GM19438 (cell line): ENCODE measurements around the gene RRP8.

ENCODE experiments used
- ATAC-seq: cut with Tn5 transposase; IDR thresholded peaks from one replicate; pipeline ENCODE4 v1.9.1; 2021; ENCODE audit warnings: low read depth; ENCODE audit not compliant: unreplicated experiment

Gene RRP8

DNA sequence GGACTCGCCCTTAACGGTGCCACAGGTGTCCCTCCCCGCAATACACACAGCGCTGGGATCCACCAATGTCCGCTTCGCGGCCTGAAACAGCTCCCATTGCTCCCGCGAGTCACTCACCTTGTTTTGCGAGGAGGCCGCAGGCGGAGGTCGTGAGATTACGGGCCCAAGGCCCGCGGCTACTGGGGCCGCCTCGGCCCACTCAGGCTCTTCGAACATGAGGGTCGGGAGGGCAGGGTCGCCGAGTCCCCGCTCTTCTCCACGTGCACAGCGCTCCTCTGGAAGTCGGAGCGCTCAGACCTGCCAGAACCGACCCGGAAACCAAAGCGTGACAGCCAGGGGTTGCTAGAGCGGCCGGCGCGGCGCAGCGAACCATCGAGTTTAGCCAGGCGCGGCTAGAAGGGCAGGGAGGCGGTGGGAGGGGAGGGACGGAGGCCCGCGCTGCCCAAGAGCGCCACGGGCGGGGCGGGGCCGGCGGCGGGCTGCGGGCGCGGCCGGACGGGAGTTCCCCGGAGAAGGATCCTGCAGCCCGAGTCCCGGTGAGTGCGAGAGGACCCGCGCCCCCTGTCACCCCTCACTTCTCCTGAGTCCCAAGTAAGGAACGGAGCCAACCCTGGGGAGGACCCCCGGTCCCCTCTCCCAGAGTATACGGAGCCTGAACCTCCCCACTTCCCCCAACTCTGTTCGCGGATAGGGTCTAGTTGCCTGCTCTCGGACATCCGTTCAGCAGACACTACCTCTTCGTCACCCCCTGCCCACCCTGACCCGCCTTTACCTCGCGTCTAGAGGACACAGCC, at the start of gene RRP8, which contains the start of gene ILK:
Gene RRP8, minus strand, starts transcription at position 330 of the 794 bp plus-strand sequence. Its CDS starts 114 bp downstream, at position 216.
Gene ILK, plus strand, starts transcription at position 488 of the 794 bp plus-strand sequence. CDS start 498 bp downstream, outside the sequence.
- ATAC-seq, result peak; percentile 61

DNA sequence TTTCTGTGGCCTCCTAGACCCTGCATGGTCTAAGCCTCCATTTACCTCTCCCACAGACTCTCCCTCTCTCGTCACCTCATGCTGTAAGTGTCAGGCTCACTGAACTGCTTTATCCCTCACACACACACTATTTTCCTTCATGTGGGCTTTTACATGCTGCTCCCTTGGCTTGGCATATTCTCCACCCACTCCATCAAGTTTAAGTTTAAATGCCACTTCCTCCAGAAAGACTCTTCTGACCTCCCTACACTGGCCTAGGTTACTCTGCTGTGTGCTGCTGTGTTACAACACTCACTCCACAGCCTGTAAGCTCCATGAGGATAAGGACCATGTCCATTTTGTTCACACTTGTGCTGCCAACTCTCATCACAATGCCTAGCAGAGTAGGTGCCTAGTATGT, 49.7 kb upstream of the RRP8 start:
- ATAC-seq, result no peak

DNA sequence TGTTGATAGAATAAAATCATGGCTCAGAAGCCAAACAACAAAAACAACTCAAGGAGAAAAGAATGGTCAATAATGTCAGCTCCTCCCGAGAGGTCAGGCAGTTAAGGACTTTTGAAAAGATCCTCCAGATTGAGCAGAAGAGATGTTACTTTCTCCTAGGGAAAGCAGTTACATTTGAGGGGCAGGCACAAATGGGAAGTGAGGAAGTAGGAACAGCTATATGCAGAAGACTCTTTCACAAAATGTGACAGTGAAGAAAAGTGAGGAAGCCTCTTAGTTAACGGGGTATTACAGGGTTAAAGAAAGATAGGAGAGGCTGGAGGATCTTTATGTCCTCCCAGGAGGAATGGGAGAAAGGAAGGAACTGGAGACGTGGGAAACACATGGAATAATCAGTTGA, 48.8 kb upstream of the RRP8 start:
- ATAC-seq, result no peak

DNA sequence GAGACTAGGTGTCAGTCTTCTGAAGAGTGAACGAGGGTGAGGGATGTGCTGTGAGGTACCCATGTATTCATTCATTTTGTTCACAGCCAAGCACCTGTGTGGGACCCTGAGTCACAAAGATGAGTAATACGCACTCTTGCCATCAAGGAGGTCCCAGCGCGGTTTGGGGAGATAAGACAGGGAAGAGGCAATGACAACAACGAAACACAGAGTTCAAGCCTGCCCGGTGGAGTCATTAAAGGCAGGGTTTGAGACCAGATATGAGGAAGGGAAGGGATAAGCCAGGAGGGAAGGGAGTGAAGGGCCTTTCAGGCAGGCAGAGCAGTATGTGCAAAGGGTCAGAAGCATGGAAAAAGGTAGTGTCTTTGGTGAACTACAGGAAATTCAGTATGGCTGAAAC, 47.6 kb upstream of the RRP8 start:
- ATAC-seq, result no peak

DNA sequence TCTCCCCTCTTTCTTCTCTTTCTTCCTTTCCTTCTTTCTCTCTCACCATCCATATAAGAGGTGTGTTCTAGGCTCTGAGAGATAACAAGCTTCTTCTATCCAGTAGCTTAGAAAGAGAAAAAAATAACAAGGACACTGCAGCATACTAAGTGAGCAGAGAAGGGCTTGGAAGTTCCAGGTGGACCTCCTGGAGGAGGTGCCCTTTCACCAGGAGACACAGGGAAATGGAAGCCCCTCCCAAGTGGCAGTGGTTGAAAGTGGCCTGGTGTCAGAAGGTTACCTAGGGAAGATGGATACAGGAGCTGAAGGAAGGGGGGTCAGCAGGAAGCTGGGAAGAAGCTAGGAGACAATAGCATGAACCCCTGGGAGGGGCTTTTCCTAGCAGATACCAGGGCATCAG, 46.7 kb upstream of the RRP8 start:
- no peak for ATAC-seq

DNA sequence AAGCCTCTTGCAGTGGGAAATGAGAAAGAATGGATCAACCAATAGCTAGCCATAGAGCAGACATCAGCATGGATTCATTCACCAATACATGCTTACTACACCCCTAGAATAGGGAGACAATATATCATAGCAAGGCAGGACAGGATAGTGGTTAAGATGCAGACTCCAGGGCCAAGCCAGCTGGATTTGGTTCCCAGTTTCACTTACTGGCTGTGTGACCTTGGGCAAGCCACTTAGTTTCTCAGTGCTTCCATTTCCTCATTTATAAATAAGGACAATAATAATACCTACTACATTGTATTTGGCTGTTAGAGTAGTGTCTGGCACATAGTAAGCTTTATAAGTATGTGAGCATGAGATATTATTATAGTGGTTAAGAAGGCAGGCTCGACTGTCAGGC, 45.1 kb upstream of the RRP8 start:
- no peak for ATAC-seq

DNA sequence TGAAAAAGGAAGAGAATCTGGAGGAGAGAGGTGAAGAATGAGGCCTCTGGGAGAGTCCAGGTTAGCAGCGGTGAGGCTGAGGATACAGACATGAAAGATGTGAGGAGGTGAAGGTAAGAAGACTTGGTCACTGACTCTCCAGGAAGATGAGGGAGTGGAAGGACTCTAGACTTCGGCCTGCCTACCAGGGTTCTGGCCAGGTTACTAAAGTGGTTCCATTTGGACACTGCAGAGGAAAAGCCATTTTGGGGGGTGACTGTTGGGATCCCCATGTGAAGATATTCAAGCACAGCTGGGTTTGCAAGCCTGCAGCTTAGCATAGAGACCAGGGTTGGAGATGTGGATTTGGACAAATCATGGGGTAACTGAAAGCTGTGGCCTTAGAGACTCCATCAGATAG, 44.4 kb upstream of the RRP8 start:
- no peak for ATAC-seq

DNA sequence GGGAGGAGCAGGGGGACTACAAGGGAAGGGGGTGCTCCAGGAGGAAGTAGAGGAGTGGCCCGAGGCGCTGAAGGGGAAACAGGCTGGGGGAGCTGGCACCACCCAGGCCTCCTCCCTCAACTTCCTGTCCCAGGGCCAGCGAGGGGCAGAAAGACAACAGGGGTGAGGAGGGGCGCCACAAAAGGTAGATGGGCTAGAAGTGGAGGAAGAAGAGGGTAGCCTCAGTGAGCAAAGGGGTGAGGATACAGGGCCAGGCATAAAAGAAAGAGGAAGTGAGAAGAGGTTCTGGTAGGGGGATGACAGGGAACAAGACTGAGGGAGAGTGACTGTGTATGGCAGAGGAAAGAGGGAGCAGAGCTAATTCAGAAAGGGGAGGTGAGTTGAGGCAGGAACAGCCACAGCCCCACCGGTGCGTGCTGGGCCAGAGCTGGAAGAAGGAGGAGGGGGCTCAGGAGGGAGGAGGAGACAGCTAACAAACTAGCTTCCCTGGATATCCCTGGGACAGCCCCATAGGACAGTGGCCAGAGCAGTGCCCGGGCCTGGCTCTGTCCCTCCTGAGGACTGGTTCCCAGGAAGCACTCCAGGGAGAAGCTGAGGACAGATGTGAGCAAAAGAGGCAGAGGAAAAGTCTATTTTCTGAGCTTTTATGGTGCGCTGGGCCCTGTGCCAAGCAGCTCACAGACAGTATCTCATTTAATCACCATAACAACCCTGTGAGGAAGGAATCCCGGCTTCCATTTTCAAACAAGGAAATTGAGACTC, 43.7 kb upstream of the RRP8 start:
- peak; percentile 98 for ATAC-seq

DNA sequence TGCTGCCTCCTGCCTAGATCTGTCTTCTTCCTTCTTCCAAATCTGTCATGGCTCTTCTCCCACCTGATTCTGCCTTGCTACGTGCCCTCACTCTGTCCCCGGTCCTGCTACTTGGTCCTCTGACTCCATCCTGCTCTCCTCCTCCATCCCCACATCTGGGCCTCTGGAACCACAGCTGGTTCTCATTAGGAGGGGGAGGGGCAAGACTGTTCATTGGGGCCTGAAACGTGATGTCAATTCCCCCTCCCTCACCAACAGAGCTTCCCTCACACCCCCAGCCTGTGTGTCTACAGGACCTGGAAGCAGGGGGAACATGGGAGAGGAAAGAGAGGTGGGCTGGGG, 43.1 kb upstream of the RRP8 start:
- no peak for ATAC-seq

DNA sequence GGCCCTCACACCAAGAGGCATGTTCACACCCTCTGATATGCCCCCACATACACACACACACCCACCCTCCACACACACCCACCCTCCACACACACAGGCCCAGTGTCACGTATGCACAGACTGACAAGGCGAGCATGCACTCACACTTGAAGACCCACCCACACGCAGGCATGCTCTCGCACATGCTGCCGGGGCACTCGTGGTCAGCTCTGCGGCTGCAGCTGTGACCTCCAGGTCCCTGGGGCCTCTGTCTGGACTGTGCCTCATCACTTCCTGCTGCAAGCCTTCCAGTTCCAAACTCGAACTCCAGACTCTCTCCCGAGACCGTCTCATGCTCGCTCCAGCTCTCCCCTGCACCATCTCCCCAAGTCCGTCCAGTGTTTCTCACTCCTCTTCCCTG, 42.7 kb upstream of the RRP8 start:
- no peak for ATAC-seq

DNA sequence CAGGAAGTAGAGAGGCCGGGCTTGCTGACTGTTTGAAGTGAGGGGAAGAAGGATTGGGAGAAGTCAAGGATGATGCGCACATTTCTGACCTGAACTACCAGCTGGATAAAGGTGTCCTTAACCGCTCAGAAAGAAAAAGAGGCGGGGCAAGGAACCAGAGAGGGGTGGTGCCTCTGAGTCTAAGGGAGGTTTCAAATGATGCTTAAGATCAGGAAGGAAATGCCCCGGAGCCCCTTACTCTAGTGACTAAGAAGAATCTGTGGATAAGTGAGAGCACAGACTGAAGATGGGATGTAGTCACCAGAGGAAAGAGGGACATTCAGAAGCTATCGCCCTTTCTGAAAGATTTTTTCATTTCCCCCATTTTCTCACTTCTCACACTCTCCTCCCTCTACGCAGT, 39.5 kb upstream of the RRP8 start:
- no peak for ATAC-seq

DNA sequence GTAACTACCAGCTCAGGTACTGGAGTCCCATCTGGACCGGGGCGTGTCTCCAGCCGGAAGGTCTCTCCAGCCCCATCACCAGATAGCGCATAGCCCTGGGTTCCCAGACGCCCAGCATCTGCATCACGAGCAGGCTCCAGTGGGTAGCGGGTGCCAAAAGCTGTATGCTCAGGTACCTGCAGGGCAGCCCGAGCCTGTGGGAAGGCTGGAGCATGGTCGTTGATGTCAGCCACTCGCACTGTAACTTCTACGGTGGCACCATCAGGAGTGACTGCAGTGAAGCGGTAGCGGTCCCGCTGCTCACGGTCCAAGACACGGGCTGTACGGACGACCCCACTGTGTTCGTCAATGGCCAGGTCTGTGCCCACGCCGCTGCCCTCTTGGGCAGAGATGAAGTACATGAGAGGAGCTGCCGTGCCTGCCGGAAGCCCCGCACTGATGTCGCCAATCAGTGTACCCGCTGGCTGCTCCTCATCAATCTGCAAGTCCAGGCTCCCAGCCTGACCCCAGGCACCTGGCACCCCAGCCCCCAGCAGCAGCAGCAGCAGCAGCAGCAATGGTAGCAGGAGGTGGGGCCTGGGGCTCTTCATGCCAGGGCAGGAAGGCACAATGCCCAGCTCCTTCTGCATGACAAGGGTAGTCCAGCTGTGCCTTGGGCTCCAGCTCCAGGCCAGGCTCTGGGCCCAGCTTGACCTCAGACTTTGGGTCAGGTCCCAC, 37.7 kb upstream of the RRP8 start:
- ATAC-seq, result no peak

DNA sequence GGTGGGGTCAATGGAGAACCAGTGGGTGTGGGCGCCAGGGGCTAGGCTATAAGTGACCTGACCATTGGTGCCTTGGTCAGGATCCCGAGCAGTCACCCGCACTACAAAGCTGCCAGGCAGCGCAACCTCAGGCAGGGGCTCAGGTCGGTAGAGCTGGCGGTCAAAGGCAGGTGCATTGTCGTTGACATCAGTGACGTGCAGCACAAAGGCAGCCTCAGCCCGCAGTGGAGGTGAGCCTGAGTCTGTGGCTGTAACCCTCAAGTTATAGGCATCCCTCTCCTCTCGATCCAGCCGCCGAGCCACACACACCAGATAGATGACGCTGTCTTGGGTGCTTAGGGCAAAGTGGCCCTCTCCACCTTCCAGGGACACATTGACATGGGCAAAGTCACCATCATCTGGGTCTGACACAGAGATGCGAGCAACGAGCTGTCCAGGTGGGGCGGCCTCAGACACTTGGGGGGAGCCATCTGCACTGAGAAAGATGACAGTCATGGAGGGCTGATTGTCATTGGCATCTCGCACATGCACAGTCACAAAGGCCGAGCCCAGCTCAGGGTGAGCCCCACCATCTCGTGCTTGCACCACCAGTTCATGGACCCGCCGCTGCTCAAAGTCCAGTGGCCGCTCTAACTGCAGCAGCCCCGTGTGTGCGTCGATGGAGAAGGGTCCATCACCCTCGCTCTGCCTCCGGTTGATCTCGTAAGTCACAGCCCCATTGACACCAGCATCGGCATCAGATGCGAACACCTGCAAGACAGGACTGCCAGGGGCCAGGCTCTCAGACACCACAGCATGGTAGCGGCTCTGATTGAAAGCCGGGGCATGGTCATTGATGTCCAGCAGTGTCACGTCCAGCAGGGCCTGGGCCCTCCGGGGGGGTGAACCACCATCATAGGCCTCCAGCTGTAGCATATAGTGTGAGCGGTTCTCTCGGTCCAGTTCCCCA, 36.9 kb upstream of the RRP8 start:
- no peak for ATAC-seq

DNA sequence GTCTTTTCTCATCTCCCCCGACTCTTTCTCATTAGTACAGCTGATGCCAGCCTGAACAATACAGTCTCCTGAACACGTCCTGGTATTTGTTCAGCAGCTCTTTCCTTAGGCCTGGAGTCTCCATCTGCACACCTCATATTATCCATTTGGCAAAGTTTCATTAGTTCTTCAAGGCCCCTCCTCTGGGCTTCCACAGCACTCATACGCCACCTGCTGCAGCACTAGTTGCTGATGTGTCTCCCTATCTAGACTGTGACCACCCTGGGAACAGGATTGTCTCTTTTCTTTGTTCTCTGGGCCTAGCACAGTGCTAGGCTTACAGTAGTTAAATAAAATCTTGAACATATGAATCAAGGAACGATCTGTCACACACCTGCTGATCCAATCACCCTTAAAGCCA, 35.0 kb upstream of the RRP8 start:
- no peak for ATAC-seq

DNA sequence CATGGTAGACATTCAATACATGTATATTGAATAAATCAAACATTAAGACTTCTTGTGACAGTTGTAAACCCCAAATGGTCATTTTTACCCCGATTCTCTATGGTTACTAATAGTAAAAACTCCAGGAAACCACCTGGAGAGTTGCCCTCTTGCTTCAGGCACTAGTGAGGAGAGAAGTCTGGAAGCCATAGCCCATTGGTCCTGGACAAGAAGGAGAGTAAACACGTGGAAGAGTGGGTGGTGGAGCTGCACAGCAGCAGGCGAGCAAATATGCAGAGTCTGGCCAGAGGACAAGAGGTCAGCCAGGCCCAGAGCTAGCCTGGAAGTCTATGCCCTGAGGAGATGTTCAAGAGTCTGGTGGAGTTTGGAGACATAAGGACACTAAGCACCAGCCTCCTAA, 34.5 kb upstream of the RRP8 start:
- no peak for ATAC-seq

DNA sequence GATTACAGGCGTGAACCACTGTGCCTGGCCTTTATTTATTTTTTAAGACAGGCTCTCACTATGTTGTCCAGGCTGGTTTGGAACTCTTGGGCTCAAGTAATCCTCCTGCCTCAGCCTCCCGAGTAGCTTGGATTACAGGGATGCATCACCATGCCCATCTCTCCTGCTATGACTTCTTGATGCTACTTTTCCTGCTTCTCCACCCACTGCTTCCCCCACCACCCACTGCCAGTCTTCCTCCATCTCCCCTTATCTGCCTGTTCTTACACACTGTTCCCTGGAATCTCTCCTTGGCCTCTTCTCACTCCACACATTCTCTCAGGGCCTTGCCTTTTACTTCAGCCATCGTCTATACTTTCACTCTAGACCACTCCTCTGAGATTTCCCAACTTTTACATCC, 33.1 kb upstream of the RRP8 start:
- ATAC-seq, result no peak

DNA sequence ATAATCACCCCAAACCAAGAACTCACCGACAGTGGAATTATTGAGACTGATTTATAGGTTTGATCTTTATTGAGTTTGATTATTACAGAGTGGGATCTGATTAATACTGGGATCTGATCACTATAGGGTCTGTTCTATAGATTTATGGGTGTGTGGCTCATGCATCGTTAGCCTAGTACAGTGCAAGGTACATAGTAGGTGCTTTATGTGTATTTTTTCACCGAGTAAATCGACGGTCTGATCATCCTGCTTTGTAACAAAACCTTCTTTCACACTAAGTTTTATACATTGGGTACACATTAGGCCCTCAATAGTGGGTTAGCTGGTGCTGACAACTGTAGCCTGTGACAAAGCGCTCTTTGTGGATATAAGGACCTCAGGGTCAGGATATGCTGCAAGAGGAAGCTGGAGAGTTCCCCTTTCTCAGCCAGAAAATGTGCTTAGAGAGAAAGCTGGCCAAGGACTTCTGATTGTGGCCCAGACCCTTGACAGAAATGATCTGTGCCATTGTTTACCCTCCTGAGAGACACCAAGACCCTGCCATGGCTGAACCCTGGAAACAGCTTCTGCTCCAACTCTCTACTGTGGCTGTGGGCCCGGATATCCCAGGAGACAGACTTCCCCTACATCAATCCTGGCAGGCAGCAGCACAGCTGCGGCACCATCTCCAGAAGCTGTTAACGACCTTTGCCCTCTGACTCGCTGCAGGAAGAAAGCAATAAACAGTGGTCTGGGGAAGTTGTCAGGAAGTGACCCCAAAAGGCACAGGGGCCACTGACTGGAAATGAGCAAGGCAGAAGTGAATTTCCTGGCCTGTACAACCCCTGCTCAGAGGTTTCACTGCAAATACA, 31.9 kb upstream of the RRP8 start:
- no peak for ATAC-seq

DNA sequence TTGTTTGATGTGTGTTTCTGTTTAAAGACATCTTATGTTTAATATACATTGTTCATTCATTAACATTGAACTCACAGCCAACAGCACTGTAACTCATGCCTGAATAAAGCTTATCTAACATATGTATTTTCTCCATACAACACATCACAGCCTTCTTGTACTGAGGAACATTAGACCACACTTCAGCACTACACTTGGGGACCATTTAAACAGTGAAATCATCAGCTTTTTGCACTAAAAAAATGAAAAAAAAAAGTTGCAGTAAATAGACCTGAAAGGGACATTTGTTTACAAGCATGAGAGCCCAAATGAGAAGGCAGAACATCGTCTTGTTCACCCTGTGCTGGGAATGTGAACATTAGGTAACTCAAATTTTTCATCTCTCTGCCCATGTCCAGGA, 31.1 kb upstream of the RRP8 start:
- ATAC-seq, result no peak
